GM20000 (cell line): ENCODE results near the gene FBXO4.

ENCODE experiments used
- DNase-seq: peaks from one replicate; pipeline ENCODE4 v3.0.0; 2012; ENCODE audit warnings: low spot score
- TF ChIP-seq, protein P1 (sequence below): IDR thresholded peaks from 2 replicates; pipeline ENCODE4 v1.5.1; 2012; ENCODE audit warnings: mild to moderate bottlenecking, control low read depth; ENCODE audit errors: extremely low read depth, missing control alignments

The FBXO4 gene

DNA sequence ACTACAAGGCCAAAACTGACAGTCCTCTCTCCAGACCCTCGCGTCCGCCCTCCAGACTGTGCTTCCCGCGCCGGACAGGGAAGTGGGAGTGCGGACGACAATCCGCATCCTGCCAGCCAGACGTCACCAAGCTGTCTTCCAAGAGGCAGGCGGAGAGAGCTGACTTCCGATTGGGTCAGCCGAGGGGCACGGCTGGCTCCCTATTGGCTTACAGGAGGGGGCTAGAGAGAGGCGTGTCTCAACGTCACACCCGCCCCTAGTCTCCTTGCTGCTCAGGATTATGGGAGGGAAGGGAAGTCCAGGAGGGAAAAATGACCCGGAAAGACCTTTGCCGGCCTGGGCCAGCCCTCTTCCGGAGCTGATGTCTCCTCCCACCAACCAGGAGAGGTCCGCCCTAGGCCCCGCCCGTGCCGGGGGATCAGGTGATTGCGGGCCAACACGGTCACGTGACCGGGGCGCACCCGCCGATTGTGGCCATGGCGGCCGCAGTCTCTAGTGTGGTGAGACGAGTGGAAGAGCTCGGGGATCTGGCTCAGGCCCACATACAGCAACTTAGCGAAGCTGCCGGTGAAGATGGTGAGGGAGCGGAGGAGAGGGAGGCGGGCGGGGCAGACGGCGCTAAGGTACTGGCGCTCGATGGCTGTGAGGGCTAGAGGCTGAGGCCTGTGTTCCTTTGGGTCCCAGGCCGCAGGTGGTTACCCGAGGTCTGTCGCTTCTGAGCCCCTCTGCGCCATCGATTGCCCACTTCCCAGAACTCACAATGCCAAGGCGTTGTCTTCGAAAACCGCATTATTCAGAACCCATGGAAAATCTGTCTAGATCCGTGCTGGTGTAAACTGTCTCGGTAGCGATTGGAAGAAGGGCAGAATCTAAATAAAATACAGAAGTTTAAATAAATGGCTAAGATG, 20.9 kb upstream of the FBXO4 start, which contains the start of gene RIMOC1:
Gene RIMOC1 (plus strand): TSS at position 453 of the 908 bp plus-strand sequence. CDS start 24 bp downstream, at position 477.
- peak; percentile 90 for DNase-seq
- TF ChIP-seq, protein P1, sequence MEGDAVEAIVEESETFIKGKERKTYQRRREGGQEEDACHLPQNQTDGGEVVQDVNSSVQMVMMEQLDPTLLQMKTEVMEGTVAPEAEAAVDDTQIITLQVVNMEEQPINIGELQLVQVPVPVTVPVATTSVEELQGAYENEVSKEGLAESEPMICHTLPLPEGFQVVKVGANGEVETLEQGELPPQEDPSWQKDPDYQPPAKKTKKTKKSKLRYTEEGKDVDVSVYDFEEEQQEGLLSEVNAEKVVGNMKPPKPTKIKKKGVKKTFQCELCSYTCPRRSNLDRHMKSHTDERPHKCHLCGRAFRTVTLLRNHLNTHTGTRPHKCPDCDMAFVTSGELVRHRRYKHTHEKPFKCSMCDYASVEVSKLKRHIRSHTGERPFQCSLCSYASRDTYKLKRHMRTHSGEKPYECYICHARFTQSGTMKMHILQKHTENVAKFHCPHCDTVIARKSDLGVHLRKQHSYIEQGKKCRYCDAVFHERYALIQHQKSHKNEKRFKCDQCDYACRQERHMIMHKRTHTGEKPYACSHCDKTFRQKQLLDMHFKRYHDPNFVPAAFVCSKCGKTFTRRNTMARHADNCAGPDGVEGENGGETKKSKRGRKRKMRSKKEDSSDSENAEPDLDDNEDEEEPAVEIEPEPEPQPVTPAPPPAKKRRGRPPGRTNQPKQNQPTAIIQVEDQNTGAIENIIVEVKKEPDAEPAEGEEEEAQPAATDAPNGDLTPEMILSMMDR = no peak

DNA sequence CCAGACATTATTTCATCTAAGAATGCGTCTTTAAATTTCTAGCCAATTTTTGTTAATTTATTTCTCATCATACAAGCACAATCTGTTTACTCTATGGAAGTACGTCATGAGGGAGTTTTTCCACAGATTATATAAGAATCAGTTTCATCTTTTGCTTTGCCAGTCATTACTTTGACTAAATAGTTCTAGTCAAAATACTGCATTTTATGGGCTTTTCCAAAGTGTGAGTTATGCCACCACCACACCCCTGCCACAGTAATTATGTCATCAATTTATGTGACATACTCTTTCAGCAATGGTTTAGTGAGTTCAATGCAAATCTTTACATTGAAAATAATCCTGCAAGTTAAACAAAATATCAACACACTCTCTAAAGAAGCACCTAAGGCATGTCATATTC, 18.9 kb upstream of the FBXO4 start:
- TF ChIP-seq, protein P1 = no peak
- DNase-seq = no peak

DNA sequence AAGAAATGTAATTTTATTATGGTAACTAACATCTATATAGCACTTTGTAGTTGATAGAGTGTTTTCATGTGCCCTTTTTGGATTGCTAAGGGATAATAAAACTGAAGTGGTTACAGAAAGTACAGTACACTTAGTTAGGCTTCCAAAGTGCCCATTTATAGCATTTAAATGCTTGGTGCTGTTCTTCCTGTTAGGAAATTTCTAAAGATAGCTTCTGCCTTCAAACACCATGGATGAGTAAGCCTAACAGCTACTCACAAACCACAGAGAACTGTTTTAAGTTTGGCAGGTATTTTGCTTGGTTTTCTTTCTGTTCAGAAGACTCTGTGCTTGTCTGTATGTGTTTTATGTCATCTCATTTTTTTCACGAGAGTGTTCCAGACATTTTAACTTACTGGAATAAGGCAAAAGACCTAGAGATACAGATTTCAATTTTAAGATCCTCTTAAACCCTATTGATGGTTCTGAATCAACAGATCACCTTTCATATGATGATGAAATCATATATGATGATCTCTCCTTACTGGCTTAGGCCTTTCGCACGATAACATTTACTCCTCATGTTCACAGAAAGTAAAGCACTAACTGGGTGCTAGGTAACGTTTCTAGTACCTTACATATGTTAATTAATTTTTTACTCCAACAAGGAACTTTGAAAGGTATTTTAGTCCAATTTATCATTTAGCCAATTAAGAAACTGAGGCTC, 16.6 kb upstream of the FBXO4 start:
- DNase-seq = no peak
- TF ChIP-seq, protein P1 = no peak

DNA sequence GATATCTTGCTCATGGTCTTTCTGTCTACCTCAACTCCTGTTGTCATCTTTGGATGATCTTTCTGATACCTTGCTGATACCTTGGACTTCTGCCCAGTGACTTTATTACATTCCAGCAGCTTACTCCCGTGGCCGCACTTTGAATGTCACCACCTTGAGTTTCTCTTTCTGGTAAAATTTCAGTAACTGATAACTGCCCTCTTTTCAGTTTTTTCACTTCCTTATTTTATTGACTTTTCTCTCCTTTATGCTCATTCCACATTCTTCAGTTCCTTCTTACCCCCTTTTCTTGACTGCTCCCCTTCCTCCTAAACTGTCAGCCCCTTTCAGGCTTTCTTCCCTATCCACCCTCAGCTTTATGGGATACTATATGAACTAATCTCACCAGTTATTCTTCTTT, 7.0 kb upstream of the FBXO4 start:
- DNase-seq = peak; percentile 10
- TF ChIP-seq, protein P1 = no peak

DNA sequence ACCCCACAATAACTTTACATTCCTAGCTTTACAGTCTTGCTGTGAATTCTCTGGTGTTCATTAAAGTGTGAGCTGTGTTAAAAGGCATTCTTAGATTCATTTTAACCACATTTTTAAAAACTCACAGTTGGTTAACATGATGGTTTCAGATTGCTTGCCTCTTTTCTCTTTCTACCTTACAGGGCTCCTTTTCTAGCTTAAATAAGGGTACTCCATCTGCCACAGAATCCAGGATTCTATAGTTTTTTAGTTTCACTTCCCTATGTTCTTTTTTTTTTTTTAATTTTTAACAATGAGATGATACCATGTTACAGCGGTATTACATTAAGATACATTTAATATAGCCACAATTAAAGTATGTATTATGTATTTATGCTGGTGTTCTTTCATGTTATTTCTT, 3.9 kb upstream of the FBXO4 start:
- TF ChIP-seq, protein P1 = no peak
- DNase-seq = no peak

DNA sequence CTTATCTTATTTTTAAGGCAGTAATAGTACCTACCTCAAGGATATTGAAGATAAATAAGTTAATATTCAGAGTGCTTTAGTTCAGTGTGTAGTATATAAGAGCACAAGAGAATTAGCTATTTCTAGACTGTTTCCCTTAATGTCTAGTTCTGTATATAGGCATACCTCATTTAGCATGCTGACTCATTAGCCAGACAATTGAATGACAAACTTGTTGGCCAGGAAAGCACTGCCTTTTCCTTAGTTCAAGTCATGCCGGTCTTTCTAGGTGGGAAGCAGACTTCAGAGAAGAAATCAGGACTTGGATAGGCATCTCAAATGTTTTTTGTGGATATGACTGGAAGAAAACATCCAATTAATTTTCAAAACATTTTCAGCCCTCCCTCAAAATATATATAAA, 3.2 kb upstream of the FBXO4 start:
- DNase-seq = no peak
- TF ChIP-seq, protein P1 = no peak

DNA sequence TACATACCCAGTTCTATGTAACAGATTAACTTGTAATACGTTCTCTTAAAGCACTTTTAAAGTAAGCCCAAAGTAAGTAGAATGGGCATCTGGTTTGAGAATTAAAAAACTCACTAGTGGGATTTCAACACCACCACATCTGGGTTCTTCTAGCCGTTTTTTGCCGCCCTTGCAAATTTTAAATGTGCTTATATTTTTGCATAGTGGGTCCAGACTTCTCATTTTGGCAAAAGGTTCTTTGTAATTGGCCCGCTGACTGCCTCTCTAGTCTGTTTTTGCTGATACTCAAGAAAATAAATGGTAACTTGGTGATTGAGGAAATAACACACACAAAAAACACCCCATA, 582 bp upstream of the FBXO4 start:
- TF ChIP-seq, protein P1 = no peak

More for the DNA sequence above, 582 bp upstream of the FBXO4 start:
- no peak for DNase-seq
